CD14-positive monocyte (primary cell): ENCODE measurements around the gene TTC21A. TPM values are rescaled to one million over a fixed set of nuclear protein-coding genes. Genes with fewer than 3 reads are reported as not detected.

Source experiments
- DNase-seq, 3 donors: peaks; one replicate each; pipeline ENCODE4 v3.0.0-alpha.2; 2011 to 2022
- H2AFZ ChIP-seq: 2 replicates; pipeline ENCODE4 v1.6.0; 2012; ENCODE audit warnings: mild to moderate bottlenecking, low read depth, low read length, inconsistent platforms; ENCODE audit not compliant: insufficient read depth, poor library complexity, severe bottlenecking
- H3K27ac ChIP-seq, 2 donors: 1 replicate in 1 of 2; 2 replicates in 1 of 2; pipeline ENCODE4 v1.5.1; 2012 to 2013; ENCODE audit warnings: low read length in 2 of 2, control low read depth in 1 of 2, inconsistent platforms in 1 of 2, low read depth in 1 of 2, mild to moderate bottlenecking in 1 of 2
- H3K27me3 ChIP-seq, 2 donors: one replicate each; pipeline versions ENCODE4 v1.6.0 to v1.6.1; 2011 to 2013; ENCODE audit warnings: low read length in 2 of 2; ENCODE audit not compliant: control insufficient read depth in 2 of 2, insufficient read depth in 2 of 2
- H3K36me3 ChIP-seq, 2 donors: replicated peaks in 1 of 2; 1 replicate in 1 of 2; 2 replicates in 1 of 2; pipeline versions ENCODE4 v1.5.1 to v1.6.1; 2012 to 2013; ENCODE audit warnings: low read length in 2 of 2, control low read depth in 1 of 2, inconsistent platforms in 1 of 2, mild to moderate bottlenecking in 1 of 2; ENCODE audit not compliant: insufficient read depth in 2 of 2, control insufficient read depth in 1 of 2
- H3K4me1 ChIP-seq, 2 donors: 1 replicate in 1 of 2; 2 replicates in 1 of 2; pipeline versions ENCODE4 v1.5.1 to v1.6.1; 2012 to 2013; ENCODE audit warnings: low read length in 2 of 2, control low read depth in 1 of 2, inconsistent platforms in 1 of 2, mild to moderate bottlenecking in 1 of 2, moderate library complexity in 1 of 2; ENCODE audit not compliant: insufficient read depth in 2 of 2, control insufficient read depth in 1 of 2
- H3K4me2 ChIP-seq: replicated peaks from 2 replicates; pipeline ENCODE3; 2012; ENCODE audit warnings: low read length, moderate library complexity, mild to moderate bottlenecking; ENCODE audit not compliant: poor library complexity, severe bottlenecking; ENCODE audit errors: extremely low read depth
- H3K4me3 ChIP-seq, 3 experiments: fragments of 200-600 bp in 1 of 3; sonication (generic) in 1 of 3; replicated peaks in 1 of 3; 1 replicate in 2 of 3; 2 replicates in 1 of 3; pipeline ENCODE4 v1.5.1; 2011 to 2013; ENCODE audit warnings: low read length in 3 of 3, mild to moderate bottlenecking in 3 of 3, control low read depth in 2 of 3, low read depth in 2 of 3, inconsistent platforms in 1 of 3, moderate library complexity in 1 of 3
- H3K79me2 ChIP-seq: 2 replicates; pipeline ENCODE4 v1.6.0; 2012; ENCODE audit warnings: mild to moderate bottlenecking, control low read depth, inconsistent platforms, low read length, moderate library complexity; ENCODE audit not compliant: insufficient read depth
- H3K9ac ChIP-seq: 2 replicates; pipeline ENCODE4 v1.6.0; 2017; ENCODE audit warnings: low read length, mild to moderate bottlenecking; ENCODE audit not compliant: insufficient read depth, poor library complexity, severe bottlenecking
- H3K9me3 ChIP-seq, 2 donors: replicated peaks in 1 of 2; 1 replicate in 1 of 2; 2 replicates in 1 of 2; pipeline versions ENCODE4 v1.5.1 to v1.6.1; 2012 to 2013; ENCODE audit warnings: low read length in 2 of 2, control low read depth in 1 of 2; ENCODE audit not compliant: control insufficient read depth in 1 of 2, insufficient read depth in 1 of 2
- H4K20me1 ChIP-seq: 2 replicates; pipeline ENCODE4 v1.6.0; 2012; ENCODE audit warnings: mild to moderate bottlenecking, low read length, control low read depth, moderate library complexity; ENCODE audit not compliant: insufficient read depth
- H3K27ac Mint-ChIP-seq, 7 donors: one replicate each; pipeline ENCODE4 v1.8.0; 2020; ENCODE audit warnings: mild to moderate bottlenecking in 7 of 7, mixed read lengths in 7 of 7, moderate library complexity in 6 of 7, inconsistent platforms in 2 of 7
- H3K27me3 Mint-ChIP-seq, 3 donors: one replicate each; pipeline ENCODE4 v1.8.0; 2021 to 2022; ENCODE audit warnings: low read depth in 3 of 3, mild to moderate bottlenecking in 3 of 3, mixed read lengths in 3 of 3, moderate library complexity in 3 of 3, inconsistent platforms in 1 of 3
- H3K36me3 Mint-ChIP-seq, 2 donors: one replicate each; pipeline ENCODE4 v1.8.0; 2020; ENCODE audit warnings: mixed read lengths in 2 of 2, inconsistent platforms in 1 of 2, mild to moderate bottlenecking in 1 of 2
- H3K4me1 Mint-ChIP-seq: one replicate; pipeline ENCODE4 v1.8.0; 2020; ENCODE audit warnings: mild to moderate bottlenecking, mixed read lengths
- H3K4me3 Mint-ChIP-seq, 2 donors: one replicate each; pipeline ENCODE4 v1.8.0; 2020; ENCODE audit warnings: mild to moderate bottlenecking in 2 of 2, mixed read lengths in 2 of 2, moderate library complexity in 1 of 2
- H3K9me3 Mint-ChIP-seq, 7 donors: one replicate each; pipeline ENCODE4 v1.8.0; 2020 to 2022; ENCODE audit warnings: mixed read lengths in 7 of 7, mild to moderate bottlenecking in 6 of 7, moderate library complexity in 6 of 7, inconsistent platforms in 2 of 7
- CTCF ChIP-seq: fragments of 200-600 bp; IDR thresholded peaks from one replicate; pipeline ENCODE4 v1.8.0; 2022; ENCODE audit warnings: antibody characterized with exemption, mild to moderate bottlenecking
- WGBS: methylation state at CpG from one replicate; pipeline ENCODE4 v1.1.5; 2013; ENCODE audit warnings: missing lambda C conversion rate; ENCODE audit not compliant: insufficient coverage; 5-methylcytosine and 5-hydroxymethylcytosine counted together
- intact Hi-C, 2 donors: fragments of 100-400 bp; cut with micrococcal nuclease; formaldehyde crosslinking; loops; one replicate each; pipeline versions ENCODE4 v1.15.0 to v1.15.1; 2023
- polyA plus RNA-seq, 3 donors: library from polyadenylated mRNA; depleted of rRNA in 1 of 3; unstranded in 2 of 3; stranded (reverse) in 1 of 3; fragments of 300-500 nt in 2 of 3; fragments of >200 nt in 1 of 3; fragmentation: Illumina TruSeq in 2 of 3; gene quantifications; 1 replicate in 2 of 3; 2 replicates in 1 of 3; pipeline ENCODE4 v1.2.3, GENCODE V29; 2012 to 2021

The TTC21A gene
- polyA plus RNA-seq, 3 donors, result 0.67 to 12.9 (median 2.2) TPM

GRCh38 chr3:39156421-39156820 is 48.9 kb downstream of the TTC21A start:
- no peak for TF ChIP-seq CTCF
- Mint-ChIP-seq H3K36me3 (peaks cover 9 to 11% of the 10 kb centered on the region in 2 donors), H3K4me3 (peak overlapping the region in 1 of 2 donors; percentile 1), H3K27me3 (peaks cover 0 to 11% (median 4%) of the 10 kb centered on the region in 3 donors), H3K9me3 (peaks cover 0 to 3% (median 2%) of the 10 kb centered on the region in 7 donors), H3K4me1 (peaks cover 24% of the 10 kb centered on the region), H3K27ac (no peak overlapping the region)
- no peak for DNase-seq
- Histone ChIP-seq H3K4me3 (no peak overlapping the region), H3K27me3 (no peaks in the 10 kb centered on the region), H3K9ac (no peak overlapping the region), H3K27ac (no peak overlapping the region), H3K36me3 (no peaks in the 10 kb centered on the region), H3K4me2 (no peak overlapping the region), H3K4me1 (peaks cover 15% of the 10 kb centered on the region in 2 donors), H3K79me2 (peaks cover 12% of the 10 kb centered on the region), H2AFZ (no peak overlapping the region), H4K20me1 (peaks cover 18% of the 10 kb centered on the region), H3K9me3 (no peaks in the 10 kb centered on the region)
- intact Hi-C loops, result no loop called here
- WGBS, result 93% methylated on average over 2 of the region's 4 CpGs

DNA sequence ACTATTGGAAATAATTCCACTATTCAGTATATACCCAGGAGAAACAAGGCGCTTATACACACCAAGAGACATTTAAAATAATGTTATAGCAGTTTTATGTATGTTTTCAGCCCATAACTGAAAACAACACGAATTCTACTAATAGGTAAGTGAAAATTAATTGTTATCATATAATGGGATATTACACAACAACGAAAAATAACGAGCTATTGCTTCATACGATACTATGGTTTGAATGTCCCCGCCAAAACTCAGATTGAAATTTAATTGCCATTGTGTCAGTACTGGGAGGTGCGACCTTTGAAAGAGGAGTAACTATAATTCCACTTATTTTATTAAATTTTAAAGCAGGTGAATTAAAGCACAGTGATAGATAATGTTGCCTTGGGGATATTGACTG is 49.9 kb downstream of the TTC21A start:
- Histone ChIP-seq H3K36me3 (no peaks in the 10 kb centered on the region), H2AFZ (no peak overlapping the region), H3K4me1 (peaks cover 5 to 6% of the 10 kb centered on the region in 2 donors), H3K9me3 (no peaks in the 10 kb centered on the region), H3K79me2 (peaks cover 2% of the 10 kb centered on the region), H3K4me3 (no peak overlapping the region), H3K4me2 (no peak overlapping the region), H3K27me3 (no peaks in the 10 kb centered on the region), H3K27ac (no peak overlapping the region), H3K9ac (no peak overlapping the region), H4K20me1 (peaks cover 9% of the 10 kb centered on the region)
- intact Hi-C loops, result no loop called here
- no CpG with 5 or more reads among the region's 7 CpGs for WGBS
- no peak for DNase-seq
- H3K4me1 Mint-ChIP-seq, result peaks cover 16% of the 10 kb centered on the region
- H3K36me3 Mint-ChIP-seq, result peaks cover 2 to 3% of the 10 kb centered on the region in 2 donors
- no peak overlapping the region for H3K27ac Mint-ChIP-seq
- H3K9me3 Mint-ChIP-seq, result peaks cover 0 to 3% (median 2%) of the 10 kb centered on the region in 7 donors
- H3K4me3 Mint-ChIP-seq, result no peak overlapping the region
- no peak for TF ChIP-seq CTCF
- H3K27me3 Mint-ChIP-seq, result peaks cover 0 to 11% (median 4%) of the 10 kb centered on the region in 3 donors
